PC-9 (cell line): ENCODE measurements around the gene OPN4. TPM values are rescaled to one million over a fixed set of nuclear protein-coding genes. Genes with fewer than 3 reads are reported as not detected.

Experiments used
- BruUV-seq: library from RNA; stranded (reverse); fragments of 400-500 nt; replicated peaks from 2 replicates; lab custom pipeline; 2021; lab: Mats Ljungman, UMichigan
- CTCF ChIA-PET: fragments of 300-600 bp; sonication (Branson Sonifier 250); formaldehyde crosslinking; loops from one replicate; lab custom pipeline; 2022; ENCODE audit warnings: antibody characterized with exemption; lab: Charles Lee
- POLR2A ChIA-PET: fragments of 300-600 bp; sonication (Branson Sonifier 250); formaldehyde crosslinking; loops from one replicate; lab custom pipeline; 2022; ENCODE audit warnings: antibody characterized with exemption; ENCODE audit not compliant: unreplicated experiment; lab: Charles Lee
- DNase-seq, 2 experiments: peaks; one replicate each; pipeline versions ENCODE4 v3.0.0 to v3.0.0-alpha.2; 2015 to 2022; ENCODE audit warnings: mixed read lengths in 1 of 2
- H2AFZ ChIP-seq: fragments of 200-600 bp; sonication (generic); 2 replicates; pipeline ENCODE4 v1.8.1; 2017; ENCODE audit warnings: antibody characterized with exemption
- H3F3A ChIP-seq: fragments of 200-600 bp; sonication (generic); 2 replicates; pipeline ENCODE4 v1.8.1; 2017; ENCODE audit warnings: antibody characterized with exemption, mild to moderate bottlenecking, low read depth; ENCODE audit not compliant: insufficient read depth
- H3K27ac ChIP-seq: fragments of 200-600 bp; sonication (generic); 2 replicates; pipeline ENCODE4 v1.6.1; 2016; ENCODE audit warnings: mixed run types
- H3K27me3 ChIP-seq: fragments of 200-600 bp; sonication (generic); 2 replicates; pipeline ENCODE4 v1.6.1; 2016; ENCODE audit warnings: low read depth, mixed run types; ENCODE audit not compliant: insufficient read depth
- H3K36me3 ChIP-seq: fragments of 200-600 bp; sonication (generic); 2 replicates; pipeline ENCODE4 v1.6.1; 2016; ENCODE audit warnings: low read depth, mixed run types
- H3K4me1 ChIP-seq: fragments of 200-600 bp; sonication (generic); replicated peaks from 2 replicates; pipeline ENCODE4 v1.6.1; 2016; ENCODE audit warnings: mixed run types; ENCODE audit not compliant: insufficient read depth
- H3K4me2 ChIP-seq: fragments of 200-600 bp; sonication (generic); 2 replicates; pipeline ENCODE4 v1.6.1; 2017; ENCODE audit warnings: mixed run types
- H3K4me3 ChIP-seq: fragments of 200-600 bp; sonication (generic); 2 replicates; pipeline ENCODE4 v1.6.1; 2016; ENCODE audit warnings: mixed run types
- H3K79me2 ChIP-seq: fragments of 200-600 bp; sonication (generic); 2 replicates; pipeline ENCODE4 v1.6.1; 2017; ENCODE audit warnings: low read depth, mixed run types
- H3K9me2 ChIP-seq: fragments of 200-600 bp; sonication (generic); 2 replicates; pipeline ENCODE4 v1.8.1; 2017; ENCODE audit warnings: mild to moderate bottlenecking; ENCODE audit not compliant: insufficient read depth
- H3K9me3 ChIP-seq: fragments of 200-600 bp; sonication (generic); 2 replicates; pipeline ENCODE4 v1.8.1; 2016; ENCODE audit warnings: low read depth; ENCODE audit not compliant: insufficient read depth
- H4K20me1 ChIP-seq: fragments of 200-600 bp; sonication (generic); 2 replicates; pipeline ENCODE4 v1.8.1; 2017; ENCODE audit not compliant: insufficient read depth
- CTCF ChIP-seq: fragments of 200-600 bp; sonication (generic); conservative IDR thresholded peaks from 2 replicates; pipeline ENCODE4 v1.6.1; 2017; ENCODE audit warnings: mixed run types, antibody characterized with exemption, mild to moderate bottlenecking, moderate library complexity
- EZH2 ChIP-seq: fragments of 200-600 bp; sonication (generic); IDR thresholded peaks from 2 replicates; pipeline ENCODE4 v1.8.0; 2017; ENCODE audit warnings: antibody characterized with exemption, low read depth
- intact Hi-C: fragments of 100-400 bp; cut with micrococcal nuclease; formaldehyde crosslinking; loops from one replicate; pipeline ENCODE4 v1.10.0; 2022; ENCODE audit not compliant: unreplicated experiment
- total RNA-seq: library from RNA; stranded (reverse); gene quantifications from 2 replicates; pipeline ENCODE4 v1.2.3, GENCODE V29; 2021

The OPN4 gene
- total RNA-seq, 1 experiment from 2014 or later, result 0.15 TPM

- no TSS peak for BruUV-seq
- H3K36me3 ChIP-seq, result no peaks in the 10 kb centered on the region
- ChIA-PET CTCF (interaction anchor here (0.7 kb wide), 1 partner anchor 20 kb away, joined by 3 read pairs; no protein-coding TSS in a partner anchor), POLR2A (no interaction called here)
- H2AFZ ChIP-seq, result no peak overlapping the region
- no peaks in the 10 kb centered on the region for H3F3A ChIP-seq
- no peak overlapping the region for H3K4me2 ChIP-seq
- H3K4me1 ChIP-seq, result no peaks in the 10 kb centered on the region
- DNase-seq, result no peak
- H3K9me3 ChIP-seq, result no peaks in the 10 kb centered on the region
- TF ChIP-seq EZH2 (no peak), CTCF (no peak)
- no peaks in the 10 kb centered on the region for H4K20me1 ChIP-seq
- H3K79me2 ChIP-seq, result no peaks in the 10 kb centered on the region
- H3K27ac ChIP-seq, result no peak overlapping the region
- no peak overlapping the region for H3K4me3 ChIP-seq
- H3K9me2 ChIP-seq, result no peaks in the 10 kb centered on the region
- intact Hi-C loops, result loop anchor here (10.0 kb wide), 1 partner anchor 109 kb away; no protein-coding TSS in a partner anchor
- no peaks in the 10 kb centered on the region for H3K27me3 ChIP-seq
These were observed 61.5 kb downstream of the OPN4 start for GRCh38 chr10:86715836-86716235.

Other genes with a start within 250 kb of the OPN4 start
- gene WAPL, start 132.8 kb upstream of the OPN4 start, total RNA-seq, result 17.9 and 20.9 TPM in 2 replicates
- 0.63 and 0.73 TPM in 2 replicates for gene LDB3, start 14.0 kb downstream of the OPN4 start, total RNA-seq
- 20.9 and 24.3 TPM in 2 replicates for gene BMPR1A, start 102.1 kb downstream of the OPN4 start, total RNA-seq